ENCODE measurements around the gene CBX2.
A peak's percentile ranks its signal among the peaks of the same experiment; 100 is the strongest.

The CBX2 gene

GRCh38 chr17:79831265-79832217, 53.6 kb downstream of the CBX2 start:
- DNase-seq: no peak

GRCh38 chr17:79832218-79833109, 54.5 kb downstream of the CBX2 start:
- DNase-seq: no peak

- no peak for DNase-seq
Observed at GRCh38 chr17:79833110-79833450, 55.1 kb downstream of the CBX2 start.

GRCh38 chr17:79833744-79834564, 56.0 kb downstream of the CBX2 start:
- DNase-seq: no peak

GRCh38 chr17:79834565-79835469, 56.9 kb downstream of the CBX2 start:
- no peak for DNase-seq

GRCh38 chr17:79835470-79835899, 57.5 kb downstream of the CBX2 start:
- no peak for DNase-seq

- DNase-seq: no peak
Observed at GRCh38 chr17:79835953-79836509, 58.1 kb downstream of the CBX2 start.

GRCh38 chr17:79836510-79836971, 58.6 kb downstream of the CBX2 start:
- DNase-seq: no peak

- peak; percentile 94 for DNase-seq
Observed at GRCh38 chr17:79836972-79837887, 59.3 kb downstream of the CBX2 start.

All from RPMI8226 (cell line).